ENCODE data around the gene BDKRB2.

BDKRB2 gene

DNA sequence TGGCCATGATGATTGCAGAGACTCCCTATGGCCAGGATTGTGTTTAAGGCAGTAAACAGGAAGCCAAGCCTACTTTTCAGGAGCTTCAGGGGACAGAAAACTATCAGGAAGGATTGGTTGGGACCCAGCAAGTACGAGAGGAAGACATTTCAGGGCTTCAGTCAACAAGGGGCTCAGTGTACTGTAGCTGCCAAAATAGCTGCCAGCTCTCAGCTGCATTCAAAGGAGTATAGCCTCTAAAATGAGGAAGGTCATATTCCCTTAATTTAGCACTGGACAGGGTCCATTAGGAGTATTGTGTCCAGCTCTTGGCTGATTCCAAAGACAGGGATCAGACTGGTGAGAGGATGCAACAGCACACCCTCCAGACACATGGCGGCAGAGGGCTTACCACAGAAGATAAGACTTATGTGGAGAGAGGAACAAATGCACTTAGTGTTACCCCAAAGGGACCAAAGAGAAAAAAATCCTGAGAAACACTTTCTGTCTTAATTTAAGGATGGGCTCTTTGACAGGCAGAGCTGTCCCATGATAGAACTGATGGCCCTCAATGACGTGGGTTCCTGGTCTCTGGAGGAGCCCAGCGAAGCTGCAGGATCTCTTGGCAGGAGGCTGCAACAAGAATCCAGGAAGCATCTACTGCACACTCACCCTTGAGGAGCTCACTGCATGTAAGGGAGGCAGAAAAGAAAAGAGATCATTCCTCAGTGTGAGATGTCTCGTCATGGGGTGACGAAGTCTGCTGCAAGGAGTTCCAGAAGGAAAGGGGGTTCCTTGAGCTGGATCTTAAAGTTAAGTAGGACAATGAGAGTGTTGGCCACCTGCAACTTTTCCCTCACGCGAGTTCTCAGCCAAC is 66.2 kb downstream of the BDKRB2 start:
- peak; percentile 70 for DNase-seq (ENCODE audit: low read depth)

DNA sequence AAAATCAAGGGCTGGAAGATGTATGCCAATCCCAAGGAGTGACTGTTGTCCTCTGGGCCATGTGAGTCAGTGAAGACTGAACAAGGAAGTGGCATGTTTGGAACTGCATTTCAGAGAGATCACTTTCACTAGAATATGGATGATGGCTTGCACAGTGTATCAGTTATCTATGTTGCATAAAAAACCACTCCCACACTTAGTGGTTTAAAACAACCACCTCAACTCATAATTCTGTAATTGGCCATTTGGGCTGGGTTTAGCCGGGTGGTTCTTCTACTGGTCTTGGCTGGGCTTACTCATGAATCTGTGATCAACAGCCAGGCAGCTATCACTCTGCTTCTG is 66.8 kb downstream of the BDKRB2 start:
- DNase-seq (ENCODE audit: low read depth), result no peak

DNA sequence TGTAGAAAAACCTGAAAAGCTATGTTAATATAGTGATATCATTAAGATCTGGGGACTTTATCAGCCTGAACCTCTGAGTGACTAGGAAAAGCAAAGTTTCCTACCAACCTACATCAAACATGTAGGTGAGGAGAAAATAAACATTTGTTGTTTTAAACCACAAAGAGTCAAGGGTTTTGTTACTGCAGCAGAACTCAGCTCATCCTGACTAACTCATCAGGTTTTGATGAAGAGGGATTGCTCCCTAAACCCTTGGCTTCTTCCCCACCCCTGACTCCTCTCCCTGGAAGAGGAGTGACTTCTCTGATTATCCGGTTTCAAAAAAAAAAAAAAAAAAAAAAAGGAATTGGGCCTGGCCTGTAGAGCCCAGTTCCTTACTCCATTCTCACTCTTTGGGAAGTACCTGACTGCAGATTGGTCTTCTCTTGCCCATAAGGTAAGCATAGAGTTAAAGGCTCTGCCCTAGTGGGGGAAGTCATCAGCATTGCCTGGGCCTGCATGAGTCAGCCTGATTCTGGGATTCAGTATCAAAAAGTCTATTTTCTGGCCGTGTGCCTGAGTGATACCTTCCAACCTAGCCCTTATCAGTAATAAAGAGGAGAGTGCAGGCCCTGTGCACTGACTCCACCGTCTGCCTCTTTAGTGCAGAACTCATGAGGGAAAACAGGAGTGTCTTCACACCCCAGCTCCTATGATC is 68.3 kb downstream of the BDKRB2 start:
- peak; percentile 85 for DNase-seq (ENCODE audit: low read depth)

DNA sequence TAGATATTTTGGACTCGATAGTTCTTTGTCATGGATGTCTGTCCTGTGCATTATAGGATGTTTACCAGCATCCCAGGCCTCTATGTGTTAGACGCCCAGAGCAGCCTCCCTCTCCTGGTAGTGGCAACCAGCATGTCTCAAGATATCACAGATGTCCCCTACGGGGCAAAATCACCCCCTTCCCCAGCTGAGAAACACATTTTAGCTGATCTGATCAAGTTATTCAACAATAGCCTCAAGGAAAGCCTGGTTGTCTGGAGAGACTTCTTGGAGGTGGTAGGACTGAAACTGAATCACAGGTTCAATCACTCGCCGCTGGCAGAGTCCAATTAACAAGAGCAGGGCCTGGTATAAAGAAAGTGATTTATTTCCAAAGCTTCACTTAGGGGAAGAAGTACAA is 69.0 kb downstream of the BDKRB2 start:
- DNase-seq (ENCODE audit: low read depth), result no peak

DNA sequence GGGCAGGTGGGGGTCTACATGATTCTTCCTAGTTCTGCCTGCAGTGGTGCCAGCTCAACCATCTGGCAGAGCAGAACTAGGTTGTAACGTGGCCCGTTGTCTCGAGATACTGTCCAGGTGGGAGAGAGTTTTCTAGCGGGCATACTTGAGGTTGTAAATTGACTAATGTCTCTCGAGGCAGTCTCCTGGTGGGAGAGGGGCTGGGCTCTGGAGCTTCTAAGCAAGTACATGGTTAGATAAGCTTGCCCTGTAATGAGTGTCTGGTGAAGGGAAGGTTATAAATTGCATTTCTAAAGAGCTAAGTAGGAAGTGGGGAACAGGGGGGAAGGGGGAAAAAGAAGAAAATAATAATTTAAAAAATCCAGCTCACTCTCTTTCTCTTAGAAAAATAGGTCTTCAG is 69.5 kb downstream of the BDKRB2 start:
- DNase-seq (ENCODE audit: low read depth), result peak; percentile 94

DNA sequence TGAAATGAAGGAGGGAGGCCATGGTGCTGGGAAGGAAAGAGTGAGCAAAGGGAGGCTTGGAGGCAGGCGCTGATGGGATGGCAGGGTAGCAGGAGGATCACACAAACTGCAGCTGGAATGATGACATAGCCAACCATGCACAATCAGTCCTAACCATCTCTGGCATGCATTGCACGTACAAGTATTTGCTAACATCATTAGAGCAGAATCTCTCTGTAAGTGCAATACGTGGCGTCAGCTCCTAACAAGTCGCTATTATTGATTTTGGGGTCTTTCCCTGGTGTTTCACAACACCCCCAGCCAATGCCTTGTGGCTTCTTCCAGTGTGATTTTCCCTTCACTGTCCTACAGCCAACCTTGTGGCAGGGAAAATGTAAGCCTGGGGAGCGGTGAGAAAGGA is 69.9 kb downstream of the BDKRB2 start:
- peak; percentile 96 for DNase-seq (ENCODE audit: low read depth)

DNA sequence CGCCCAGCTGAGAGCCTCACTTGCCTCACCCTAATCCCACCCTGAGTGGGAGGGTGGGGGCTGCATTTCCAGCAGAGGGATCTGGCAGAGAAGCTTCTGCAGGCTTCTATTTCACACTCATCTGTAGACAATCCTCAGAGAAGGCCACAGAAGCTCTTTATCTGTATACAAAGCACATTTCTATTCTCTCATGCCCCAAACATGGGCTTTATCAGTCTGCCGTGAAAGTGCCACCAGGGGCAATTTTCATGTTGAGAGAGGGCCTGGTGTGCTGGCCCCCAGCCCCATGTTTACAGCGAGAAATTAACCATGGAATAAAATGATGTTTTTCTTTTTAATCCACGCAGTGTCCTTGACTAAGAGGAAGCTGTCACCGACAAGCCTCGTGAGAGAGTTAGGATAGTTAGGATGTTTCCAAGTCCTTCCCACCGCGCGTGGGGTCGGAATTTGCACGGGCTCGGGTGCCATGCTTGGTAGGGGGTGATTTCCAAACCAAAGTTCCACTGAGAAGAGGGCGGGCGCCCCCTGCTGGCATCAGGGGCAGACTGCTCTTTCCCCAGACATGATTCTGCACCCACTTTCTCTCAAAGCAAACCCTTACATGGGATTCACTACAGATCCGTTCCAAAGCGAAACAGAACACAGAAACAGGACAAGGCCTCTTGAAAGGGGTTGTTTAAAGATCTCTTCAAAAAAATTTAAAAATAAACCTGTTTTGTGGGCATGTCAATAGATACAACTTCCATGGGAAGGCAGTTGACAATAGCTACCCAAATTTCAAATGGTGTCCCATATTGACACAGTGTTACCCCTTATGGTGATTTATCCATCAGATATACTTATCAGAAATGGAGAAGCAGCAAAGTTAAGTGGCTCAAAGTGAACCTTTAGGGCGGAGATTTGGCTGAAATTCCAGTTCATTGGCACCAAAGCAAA is 70.8 kb downstream of the BDKRB2 start:
- peak; percentile 86 for DNase-seq (ENCODE audit: low read depth)

DNA sequence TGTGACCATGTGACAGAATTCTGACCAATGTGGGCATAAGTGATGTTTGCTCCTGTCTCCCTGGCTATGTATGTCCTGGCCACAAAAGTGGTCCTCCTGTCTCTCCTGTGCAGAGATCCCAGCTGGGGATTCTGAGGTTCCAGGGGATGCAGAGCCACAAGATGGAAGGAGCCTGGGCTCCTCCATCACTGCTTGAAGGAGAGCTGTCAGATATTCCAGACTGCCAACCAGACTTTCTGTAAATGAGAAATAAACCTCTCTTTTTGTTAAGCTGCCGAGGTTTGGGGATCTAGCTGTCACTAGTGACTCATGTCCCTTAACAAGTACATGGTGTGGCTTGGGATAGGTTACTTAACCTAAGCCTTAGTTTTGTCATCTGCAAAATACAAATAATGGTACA is 73.3 kb downstream of the BDKRB2 start:
- no peak for DNase-seq (ENCODE audit: low read depth)

DNA sequence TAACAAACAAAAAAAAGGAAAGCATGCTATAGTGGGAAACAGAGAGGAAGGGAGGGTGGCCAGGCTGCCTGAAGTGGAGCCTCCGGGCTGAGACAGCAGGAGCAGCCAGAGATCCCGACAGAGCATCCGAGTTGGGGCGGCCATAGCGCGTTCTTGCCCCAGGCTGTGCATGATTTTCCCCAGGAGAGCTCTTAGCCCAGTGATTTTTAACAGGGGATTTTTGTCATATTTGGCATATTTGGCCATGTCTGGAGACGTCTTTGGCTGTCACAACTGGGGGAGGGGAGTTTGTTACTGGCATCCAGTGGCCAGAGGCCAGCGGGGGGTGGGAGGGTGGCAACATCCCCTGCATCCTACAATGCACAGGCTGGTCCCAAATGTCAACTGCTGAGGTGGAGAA is 74.9 kb downstream of the BDKRB2 start:
- no peak for DNase-seq (ENCODE audit: low read depth)

DNA sequence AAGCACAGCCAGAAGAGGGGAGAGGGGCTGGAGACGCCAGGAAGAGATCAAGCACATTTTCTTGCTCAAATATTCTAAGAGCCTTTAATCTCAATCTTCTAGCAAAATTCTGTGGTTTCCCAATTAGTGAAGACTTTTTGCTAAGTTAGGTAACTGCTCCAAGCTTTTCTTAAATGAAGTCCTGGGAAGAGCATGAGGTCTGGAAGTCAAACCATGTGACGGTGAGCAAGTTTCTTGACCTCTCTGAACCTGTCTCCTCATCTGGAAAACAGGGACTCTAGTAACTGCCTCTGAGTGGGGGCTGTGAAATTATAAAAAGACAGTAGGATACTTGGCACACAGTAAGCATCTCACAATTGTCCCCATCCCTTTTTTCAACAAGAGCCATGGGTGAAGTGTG is 75.5 kb downstream of the BDKRB2 start:
- DNase-seq (ENCODE audit: low read depth), result no peak

DNA sequence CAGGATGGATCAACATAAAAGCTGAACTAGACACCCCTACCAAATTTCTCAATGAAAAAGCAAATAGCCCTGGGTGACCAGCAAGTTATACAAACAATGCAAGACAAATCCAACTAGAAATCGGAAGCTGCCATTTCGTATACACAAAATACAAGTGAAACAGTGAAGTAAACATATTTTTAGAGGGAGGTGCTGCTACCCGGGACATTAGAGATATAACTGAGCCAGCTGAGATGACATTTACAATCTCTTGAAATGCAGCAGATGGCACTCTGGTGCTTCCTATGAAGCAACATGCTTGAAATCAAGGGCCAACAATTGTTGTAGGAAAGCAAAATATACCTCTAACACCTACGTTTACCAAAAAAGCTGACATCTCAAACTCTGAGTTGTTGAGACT is 76.8 kb downstream of the BDKRB2 start:
- no peak for DNase-seq (ENCODE audit: low read depth)

DNA sequence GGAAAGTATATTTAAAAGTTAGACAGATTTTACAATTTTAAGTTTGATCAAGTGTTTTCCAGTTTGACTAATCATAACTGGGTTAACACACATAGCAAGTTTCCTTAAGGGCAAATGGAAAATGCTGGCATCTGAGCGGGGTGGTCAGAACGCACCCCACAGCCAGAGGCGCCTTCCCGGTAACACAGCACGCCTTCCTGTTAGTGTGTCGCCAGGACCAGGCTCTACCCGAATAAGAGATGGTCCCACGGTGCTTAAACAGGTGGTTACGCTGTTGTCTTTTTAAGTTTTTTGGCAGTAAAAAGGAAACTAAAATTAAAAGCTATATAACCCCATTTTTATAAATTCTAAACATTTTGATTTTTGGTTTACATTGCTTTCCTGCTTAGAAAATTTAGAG is 79.4 kb downstream of the BDKRB2 start:
- no peak for DNase-seq (ENCODE audit: low read depth)

DNA sequence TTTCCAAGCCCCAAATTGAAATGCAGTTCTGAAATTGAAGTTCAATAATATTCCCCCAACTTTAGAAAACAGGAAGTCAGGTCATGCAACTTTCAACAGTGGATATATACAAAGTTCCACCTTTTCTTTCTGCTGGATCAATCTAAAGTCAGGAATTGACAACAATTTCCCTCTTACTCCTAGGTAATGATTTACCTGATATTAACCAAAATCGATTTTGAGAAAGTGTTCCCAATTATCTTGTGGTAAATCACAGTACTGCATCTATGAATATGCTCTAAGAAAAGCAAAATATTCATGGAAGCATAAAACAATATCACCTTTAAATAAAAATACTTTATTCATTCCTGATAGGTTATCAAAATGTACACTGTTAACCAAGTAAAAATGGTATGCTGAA is 79.8 kb downstream of the BDKRB2 start:
- no peak for DNase-seq (ENCODE audit: low read depth)

DNA sequence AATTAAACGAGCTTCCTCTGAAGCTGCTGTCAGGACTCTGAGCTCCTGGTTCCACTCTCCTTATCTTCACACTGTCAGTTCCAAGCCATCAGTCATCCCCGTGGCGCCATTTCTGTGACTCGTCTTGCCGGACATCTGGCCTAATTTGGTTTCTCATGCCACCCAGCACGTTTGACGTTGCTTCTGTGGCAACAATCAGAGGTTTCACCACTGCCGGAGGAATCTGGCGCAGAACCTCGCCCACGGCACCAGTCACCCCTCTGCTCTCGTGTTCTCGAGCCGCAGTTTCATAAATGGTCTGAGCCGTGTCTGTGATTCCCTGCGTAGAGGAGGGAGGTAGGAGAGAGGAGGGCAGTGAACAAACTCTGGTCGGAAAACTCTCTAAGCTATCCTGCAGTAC is 81.0 kb downstream of the BDKRB2 start:
- peak; percentile 97 for DNase-seq (ENCODE audit: low read depth)

DNA sequence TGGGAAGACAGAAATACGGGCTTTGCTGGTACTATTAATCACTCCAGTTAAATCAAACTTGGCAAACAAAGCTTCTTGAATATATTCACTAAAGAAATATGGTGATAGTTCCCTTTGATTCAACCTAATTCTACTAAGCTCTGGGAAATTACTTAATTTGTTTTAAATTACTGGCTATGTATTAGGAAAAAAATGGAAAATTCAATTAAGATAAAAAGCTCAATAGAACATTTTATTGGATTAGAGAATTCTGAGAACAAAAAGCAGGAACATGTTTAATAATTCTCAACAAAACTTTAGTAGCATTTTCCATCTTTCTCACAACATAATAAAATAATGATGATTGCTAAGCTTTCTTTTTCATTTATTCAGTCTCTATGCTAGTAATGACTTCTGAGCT is 81.6 kb downstream of the BDKRB2 start:
- no peak for DNase-seq (ENCODE audit: low read depth)

DNA sequence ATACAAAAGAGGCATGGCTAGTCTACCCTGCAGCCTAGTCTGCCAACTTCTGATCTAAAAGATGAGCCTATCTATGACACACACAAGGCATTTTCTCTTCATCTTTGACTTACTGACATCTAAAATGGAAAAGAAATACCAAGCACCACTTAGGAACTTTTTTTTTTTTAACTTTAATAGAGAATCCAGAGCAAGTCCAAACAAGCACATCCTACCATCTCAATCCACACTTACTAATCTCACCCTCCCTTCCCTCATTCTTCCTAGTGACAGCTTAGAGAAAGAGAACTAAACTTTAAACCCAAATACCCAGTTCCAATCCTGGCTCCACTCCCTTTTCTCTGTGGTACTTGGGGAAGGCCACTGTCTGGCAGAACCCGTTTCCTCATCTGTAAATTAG is 83.2 kb downstream of the BDKRB2 start:
- DNase-seq (ENCODE audit: low read depth), result no peak

All from amniotic epithelial cell (primary cell).